Activated T-cell treated with anti-CD3 and anti-CD28 coated beads, Interleukin-2, amount 50 U/mL, for 24 hours (primary cell): Measurements from ENCODE around the gene CX3CL1.

ENCODE experiments used
- DNase-seq: peaks from one replicate; pipeline ENCODE4 v3.0.0-alpha.2; 2020
- H3K27ac Mint-ChIP-seq: 2 replicates; pipeline ENCODE4 v1.8.0; 2020; ENCODE audit warnings: mild to moderate bottlenecking, mixed read lengths
- H3K27me3 Mint-ChIP-seq: 2 replicates; pipeline ENCODE4 v1.8.0; 2020; ENCODE audit warnings: mixed read lengths
- H3K36me3 Mint-ChIP-seq: 2 replicates; pipeline ENCODE4 v1.8.0; 2020; ENCODE audit warnings: low read depth, mixed read lengths
- H3K4me1 Mint-ChIP-seq: 2 replicates; pipeline ENCODE4 v1.8.0; 2020; ENCODE audit warnings: low read depth, mixed read lengths
- H3K4me3 Mint-ChIP-seq: 2 replicates; pipeline ENCODE4 v1.8.0; 2020; ENCODE audit warnings: mild to moderate bottlenecking, moderate library complexity, mixed read lengths
- H3K9me3 Mint-ChIP-seq: 2 replicates; pipeline ENCODE4 v1.8.0; 2020; ENCODE audit warnings: mixed read lengths

Gene CX3CL1

GRCh38 chr16:57347858-57348257 is 24.4 kb upstream of the CX3CL1 start:
- Mint-ChIP-seq H3K27me3 (peaks cover 56% of the 10 kb centered on the region), H3K27ac (no peak overlapping the region), H3K4me3 (no peak overlapping the region), H3K4me1 (peaks cover 22% of the 10 kb centered on the region), H3K9me3 (no peaks in the 10 kb centered on the region), H3K36me3 (no peaks in the 10 kb centered on the region)
- DNase-seq = no peak

- H3K4me3 Mint-ChIP-seq = no peak overlapping the region
- no peak overlapping the region for H3K27ac Mint-ChIP-seq
- H3K36me3 Mint-ChIP-seq = no peaks in the 10 kb centered on the region
- peaks cover 53% of the 10 kb centered on the region for H3K27me3 Mint-ChIP-seq
- H3K4me1 Mint-ChIP-seq = peaks cover 21% of the 10 kb centered on the region
- no peaks in the 10 kb centered on the region for H3K9me3 Mint-ChIP-seq
- no peak for DNase-seq
Measured at GRCh38 chr16:57348327-57348726, 24.0 kb upstream of the CX3CL1 start.

GRCh38 chr16:57349212-57350031 is 22.9 kb upstream of the CX3CL1 start:
- H3K9me3 Mint-ChIP-seq = no peaks in the 10 kb centered on the region
- peaks cover 21% of the 10 kb centered on the region for H3K4me1 Mint-ChIP-seq
- no peak for DNase-seq
- H3K27ac Mint-ChIP-seq = no peak overlapping the region
- no peaks in the 10 kb centered on the region for H3K36me3 Mint-ChIP-seq
- peaks cover 46% of the 10 kb centered on the region for H3K27me3 Mint-ChIP-seq
- H3K4me3 Mint-ChIP-seq = no peak overlapping the region

GRCh38 chr16:57352636-57353047 is 19.6 kb upstream of the CX3CL1 start:
- Mint-ChIP-seq H3K4me1 (peaks cover 15% of the 10 kb centered on the region), H3K9me3 (no peaks in the 10 kb centered on the region), H3K27ac (no peak overlapping the region), H3K27me3 (peaks cover 30% of the 10 kb centered on the region), H3K36me3 (no peaks in the 10 kb centered on the region), H3K4me3 (no peak overlapping the region)
- no peak for DNase-seq

- DNase-seq = no peak
- Mint-ChIP-seq H3K9me3 (no peaks in the 10 kb centered on the region), H3K27ac (no peak overlapping the region), H3K4me1 (peaks cover 19% of the 10 kb centered on the region), H3K36me3 (no peaks in the 10 kb centered on the region), H3K4me3 (no peak overlapping the region), H3K27me3 (peaks cover 13% of the 10 kb centered on the region)
Measured at GRCh38 chr16:57354311-57354710, 18.0 kb upstream of the CX3CL1 start.

GRCh38 chr16:57355898-57356414 is 16.3 kb upstream of the CX3CL1 start:
- Mint-ChIP-seq H3K4me3 (no peak overlapping the region), H3K36me3 (no peaks in the 10 kb centered on the region), H3K4me1 (peaks cover 12% of the 10 kb centered on the region), H3K27ac (no peak overlapping the region), H3K9me3 (no peaks in the 10 kb centered on the region), H3K27me3 (peaks cover 3% of the 10 kb centered on the region)
- no peak for DNase-seq

GRCh38 chr16:57356547-57356946 is 15.7 kb upstream of the CX3CL1 start:
- no peak for DNase-seq
- Mint-ChIP-seq H3K27me3 (peaks cover 3% of the 10 kb centered on the region), H3K4me3 (no peak overlapping the region), H3K4me1 (peaks cover 12% of the 10 kb centered on the region), H3K27ac (no peak overlapping the region), H3K36me3 (no peaks in the 10 kb centered on the region), H3K9me3 (no peaks in the 10 kb centered on the region)

- Mint-ChIP-seq H3K27me3 (no peaks in the 10 kb centered on the region), H3K9me3 (no peaks in the 10 kb centered on the region), H3K4me3 (no peak overlapping the region), H3K4me1 (peaks cover 12% of the 10 kb centered on the region), H3K27ac (no peak overlapping the region), H3K36me3 (no peaks in the 10 kb centered on the region)
- DNase-seq = no peak
Measured at GRCh38 chr16:57357330-57358085, 14.8 kb upstream of the CX3CL1 start.

GRCh38 chr16:57358086-57358420 is 14.2 kb upstream of the CX3CL1 start:
- Mint-ChIP-seq H3K4me1 (peaks cover 12% of the 10 kb centered on the region), H3K27ac (no peak overlapping the region), H3K36me3 (no peaks in the 10 kb centered on the region), H3K4me3 (no peak overlapping the region), H3K27me3 (no peaks in the 10 kb centered on the region), H3K9me3 (no peaks in the 10 kb centered on the region)
- DNase-seq = no peak

GRCh38 chr16:57358527-57359095 is 13.7 kb upstream of the CX3CL1 start, which contains the start of gene CCL22:
Gene CCL22 (plus strand): TSS chr16:57358783. CDS start chr16:57358817, 34 bp downstream.
- no peaks in the 10 kb centered on the region for H3K36me3 Mint-ChIP-seq
- no peak within 1 kb of the TSS for H3K4me3 Mint-ChIP-seq
- H3K27me3 Mint-ChIP-seq = no peaks in the 10 kb centered on the region
- peaks cover 12% of the 10 kb centered on the region for H3K4me1 Mint-ChIP-seq
- no peak within 1 kb of the TSS for H3K27ac Mint-ChIP-seq
- DNase-seq = no peak
- no peaks in the 10 kb centered on the region for H3K9me3 Mint-ChIP-seq

- Mint-ChIP-seq H3K9me3 (no peaks in the 10 kb centered on the region), H3K4me1 (peaks cover 12% of the 10 kb centered on the region), H3K27ac (no peak overlapping the region), H3K36me3 (no peaks in the 10 kb centered on the region), H3K4me3 (no peak overlapping the region), H3K27me3 (no peaks in the 10 kb centered on the region)
- DNase-seq = no peak
Measured at GRCh38 chr16:57360321-57360935, 11.9 kb upstream of the CX3CL1 start.

- Mint-ChIP-seq H3K27me3 (peaks cover 1% of the 10 kb centered on the region), H3K9me3 (no peaks in the 10 kb centered on the region), H3K36me3 (no peaks in the 10 kb centered on the region), H3K4me1 (peaks cover 12% of the 10 kb centered on the region), H3K27ac (no peak overlapping the region), H3K4me3 (no peak overlapping the region)
- DNase-seq = no peak
Measured at GRCh38 chr16:57361404-57361803, 10.9 kb upstream of the CX3CL1 start.

- Mint-ChIP-seq H3K9me3 (no peaks in the 10 kb centered on the region), H3K4me1 (no peaks in the 10 kb centered on the region), H3K27ac (no peak overlapping the region), H3K4me3 (no peak overlapping the region), H3K36me3 (no peaks in the 10 kb centered on the region), H3K27me3 (peaks cover 12% of the 10 kb centered on the region)
- no peak for DNase-seq
Measured at GRCh38 chr16:57364143-57364542, 8.1 kb upstream of the CX3CL1 start.

GRCh38 chr16:57366544-57367040 is 5.7 kb upstream of the CX3CL1 start:
- Mint-ChIP-seq H3K36me3 (no peaks in the 10 kb centered on the region), H3K4me1 (no peaks in the 10 kb centered on the region), H3K9me3 (no peaks in the 10 kb centered on the region), H3K27ac (no peak overlapping the region), H3K27me3 (peaks cover 12% of the 10 kb centered on the region), H3K4me3 (no peak overlapping the region)
- no peak for DNase-seq
